RWPE1 (cell line): ENCODE measurements around the gene LGR6.

Experiments
- CTCF ChIA-PET: fragments of 350-600 bp; sonication (Branson Sonifier 250); formaldehyde crosslinking; extraction: SDS; loops from one replicate; lab custom pipeline; 2021; lab: Yijun Ruan, JAX
- POLR2A ChIA-PET: fragments of 400-600 bp; formaldehyde crosslinking; extraction: SDS; loops from one replicate; lab custom pipeline; 2020; ENCODE audit warnings: antibody characterized with exemption; ENCODE audit not compliant: low non-redundant PET; lab: Yijun Ruan, JAX
- DNase-seq: peaks from one replicate; pipeline ENCODE4 v3.0.0; 2012; ENCODE audit warnings: low spot score
- H3K27ac ChIP-seq: fragments of 450-650 bp; 2 replicates; pipeline ENCODE4 v1.5.1; 2017
- CTCF ChIP-seq: fragments of 450-650 bp; conservative IDR thresholded peaks from 2 replicates; pipeline ENCODE4 v1.5.1; 2017; ENCODE audit warnings: low read depth, mild to moderate bottlenecking

LGR6 gene

GRCh38 chr1:202357506-202357905, 163.9 kb downstream of the LGR6 start:
- H3K27ac ChIP-seq, result no peak overlapping the region
- POLR2A ChIA-PET, result no interaction called here
- TF ChIP-seq CTCF, result no peak
- CTCF ChIA-PET, result no interaction called here
- no peak for DNase-seq

- ChIA-PET CTCF (no interaction called here), POLR2A (interaction anchor here (0.7 kb wide), 1 partner anchor 13 kb away, joined by 7 read pairs; no protein-coding TSS in a partner anchor)
- no peak for TF ChIP-seq CTCF
- DNase-seq, result no peak
- H3K27ac ChIP-seq, result no peak overlapping the region
Observed at GRCh38 chr1:202361224-202361623, 167.6 kb downstream of the LGR6 start.

GRCh38 chr1:202361701-202362100, 168.1 kb downstream of the LGR6 start:
- CTCF ChIA-PET, result interaction anchor here (0.7 kb wide), 1 partner anchor 143 kb away, joined by 3 read pairs; no protein-coding TSS in a partner anchor
- TF ChIP-seq CTCF, result no peak
- no peak overlapping the region for H3K27ac ChIP-seq
- POLR2A ChIA-PET, result no interaction called here
- no peak for DNase-seq

- ChIA-PET POLR2A (no interaction called here), CTCF (interaction anchor here (0.7 kb wide), 2 partner anchors 18 to 143 kb away, joined by 3 to 4 read pairs; no protein-coding TSS in a partner anchor)
- DNase-seq, result no peak
- TF ChIP-seq CTCF, result no peak
- H3K27ac ChIP-seq, result no peak overlapping the region
Observed at GRCh38 chr1:202362212-202362611, 168.6 kb downstream of the LGR6 start.

- ChIA-PET POLR2A (no interaction called here), CTCF (interaction anchor here (0.6 to 0.7 kb wide), 3 partner anchors 10 to 30 kb away, joined by 3 read pairs; no protein-coding TSS in a partner anchor)
- 0 out of 2 replicates have a peak overlapping the region, but pooled peaks have one; percentile 14 for H3K27ac ChIP-seq
- no peak for TF ChIP-seq CTCF
- no peak for DNase-seq
Observed at GRCh38 chr1:202365092-202365815, 171.7 kb downstream of the LGR6 start.

GRCh38 chr1:202367271-202367670, 173.7 kb downstream of the LGR6 start:
- H3K27ac ChIP-seq, result no peak overlapping the region
- ChIA-PET CTCF (interaction anchor here (0.6 to 1.7 kb wide), 2 partner anchors 13 to 417 kb away, joined by 3 read pairs; no protein-coding TSS in a partner anchor), POLR2A (no interaction called here)
- no peak for DNase-seq
- TF ChIP-seq CTCF, result no peak
